ENCODE results near the gene BNIPL. TPM values are rescaled to one million over a fixed set of nuclear protein-coding genes. Genes with fewer than 3 reads are reported as not detected.

BNIPL gene
- total RNA-seq, 1 experiment from 2014 or later = 1.2 TPM

- Histone ChIP-seq H3K79me1 (ENCODE audit: insufficient read depth, low read depth, low read length, poor library complexity, severe bottlenecking) (no peaks in the 10 kb centered on the region), H2BK120ac (ENCODE audit: low read depth, low read length, poor library complexity, severe bottlenecking) (no peak overlapping the region), H2BK15ac (ENCODE audit: low read depth, low read length) (no peak overlapping the region), H3K23ac (ENCODE audit: insufficient read length, low read depth, low read length) (no peak overlapping the region), H3K14ac (ENCODE audit: insufficient read depth, low read length) (no peak overlapping the region), H2AFZ (ENCODE audit: low read length) (no peak overlapping the region), H3K23me2 (ENCODE audit: insufficient read length, low read depth, low read length, poor library complexity, severe bottlenecking) (peaks cover 4% of the 10 kb centered on the region), H3K27me3 (ENCODE audit: insufficient read depth, low read length) (no peaks in the 10 kb centered on the region), H4K91ac (ENCODE audit: insufficient read length, low read depth, low read length) (no peak overlapping the region), H3K79me2 (ENCODE audit: insufficient read depth, low read length) (no peaks in the 10 kb centered on the region), H3K4me2 (ENCODE audit: insufficient read depth, insufficient read length, low read length) (no peak overlapping the region), H2BK20ac (ENCODE audit: low read depth, low read length, poor library complexity, severe bottlenecking) (no peak overlapping the region), H3K18ac (ENCODE audit: insufficient read length, low read depth, low read length) (no peak overlapping the region), H3T11ph (ENCODE audit: low read length) (no peak overlapping the region), H3K27ac (ENCODE audit: insufficient read length, low read depth, low read length) (no peak overlapping the region), H4K8ac (replicated peaks; ENCODE audit: insufficient read length, low read depth, low read length) (no peak overlapping the region), H3K4me1 (ENCODE audit: insufficient read depth, low read length) (peaks cover 8% of the 10 kb centered on the region; the same call in 1 of the 2 replicates), H3K4ac (ENCODE audit: low read depth, low read length) (no peak overlapping the region), H3K56ac (ENCODE audit: insufficient read length, low read depth, low read length) (no peak overlapping the region), H4K5ac (ENCODE audit: insufficient read length, low read depth, low read length) (no peak overlapping the region), H2AK5ac (ENCODE audit: insufficient read length, low read length) (no peak overlapping the region), H3K9ac (ENCODE audit: extremely low read depth, insufficient read length, low read length) (no peak overlapping the region), H2BK12ac (ENCODE audit: insufficient read length, low read depth, low read length) (no peak overlapping the region), H4K20me1 (ENCODE audit: control insufficient read depth, insufficient read depth, insufficient read length) (no peaks in the 10 kb centered on the region), H3K9me3 (ENCODE audit: control insufficient read depth, low read depth, low read length) (no peaks in the 10 kb centered on the region), H2BK5ac (ENCODE audit: insufficient read length, low read length) (no peak overlapping the region)
- Mint-ChIP-seq H3K36me3 (ENCODE audit: insufficient read depth in 1 of 3, low read depth in 3 of 3) (peaks cover 0 to 8% (median 5%) of the 10 kb centered on the region in 3 experiments; a peak in 2 of 7 replicates), H3K27ac (no peak overlapping the region), H3K27me3 (ENCODE audit: low read depth) (no peaks in the 10 kb centered on the region; the same call in 1 of the 2 replicates), H3K4me1 (peaks cover 28 to 34% of the 10 kb centered on the region in 2 experiments), H3K9me3 (no peaks in the 10 kb centered on the region; a peak in 1 of 5 replicates), H3K4me3 (no peak overlapping the region)
- no peak for DNase-seq
- no peak for TF ChIP-seq CTCF (conservative IDR thresholded peaks at IDR 0.05)
These were observed 33.2 kb upstream of the BNIPL start for GRCh38 chr1:151003180-151003579.

All from H9 (cell line).